ENCODE results near the gene USP17L27.
"Not testable (repeated sequence)": the region's sequence is repeated elsewhere in the genome, so short reads cannot be mapped to it uniquely, and the experiment has no call there.

DNA sequence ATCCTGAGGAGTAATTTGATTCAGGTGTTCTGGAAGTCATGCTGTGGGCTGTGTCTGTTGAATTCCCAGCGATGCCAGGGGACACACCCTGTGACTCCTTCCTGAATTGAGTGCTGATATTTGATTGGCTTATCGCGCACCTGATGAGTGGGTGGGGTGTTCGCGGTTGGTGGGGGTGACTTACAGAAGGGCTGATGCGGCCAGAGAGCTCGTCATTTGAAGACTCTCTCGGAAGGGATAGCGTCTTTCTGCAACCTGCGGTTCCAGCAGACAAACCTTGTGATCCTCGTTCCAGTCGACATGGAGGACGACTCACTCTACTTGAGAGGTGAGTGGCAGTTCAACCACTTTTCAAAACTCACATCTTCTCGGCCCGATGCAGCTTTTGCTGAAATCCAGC lies 9.4 kb downstream of the USP17L27 start, which contains the start of gene USP17L29:
- not testable (repeated sequence) for TF ChIP-seq GABPA (IDR thresholded peaks at IDR 0.05; ENCODE audit: low read depth); POLR2AphosphoS5 (IDR thresholded peaks at IDR 0.05; ENCODE audit: low read depth); REST (IDR thresholded peaks at IDR 0.05; ENCODE audit: insufficient replicate concordance, low read depth); SPI1 (IDR thresholded peaks at IDR 0.05; ENCODE audit: borderline replicate concordance, low read depth)
- TF ChIP-seq, protein P1, sequence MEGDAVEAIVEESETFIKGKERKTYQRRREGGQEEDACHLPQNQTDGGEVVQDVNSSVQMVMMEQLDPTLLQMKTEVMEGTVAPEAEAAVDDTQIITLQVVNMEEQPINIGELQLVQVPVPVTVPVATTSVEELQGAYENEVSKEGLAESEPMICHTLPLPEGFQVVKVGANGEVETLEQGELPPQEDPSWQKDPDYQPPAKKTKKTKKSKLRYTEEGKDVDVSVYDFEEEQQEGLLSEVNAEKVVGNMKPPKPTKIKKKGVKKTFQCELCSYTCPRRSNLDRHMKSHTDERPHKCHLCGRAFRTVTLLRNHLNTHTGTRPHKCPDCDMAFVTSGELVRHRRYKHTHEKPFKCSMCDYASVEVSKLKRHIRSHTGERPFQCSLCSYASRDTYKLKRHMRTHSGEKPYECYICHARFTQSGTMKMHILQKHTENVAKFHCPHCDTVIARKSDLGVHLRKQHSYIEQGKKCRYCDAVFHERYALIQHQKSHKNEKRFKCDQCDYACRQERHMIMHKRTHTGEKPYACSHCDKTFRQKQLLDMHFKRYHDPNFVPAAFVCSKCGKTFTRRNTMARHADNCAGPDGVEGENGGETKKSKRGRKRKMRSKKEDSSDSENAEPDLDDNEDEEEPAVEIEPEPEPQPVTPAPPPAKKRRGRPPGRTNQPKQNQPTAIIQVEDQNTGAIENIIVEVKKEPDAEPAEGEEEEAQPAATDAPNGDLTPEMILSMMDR (IDR thresholded peaks at IDR 0.05; ENCODE audit: insufficient read depth, low read length), result not testable (repeated sequence)

Measured in HL-60 (cell line).